Thyroid gland (tissue), 4 donors: ENCODE data around the gene SPATA1. TPM values are rescaled to one million over a fixed set of nuclear protein-coding genes. Genes with fewer than 3 reads are reported as not detected.

Experiments used
- DNase-seq, 2 donors: peaks; one replicate each; pipeline ENCODE4 v3.0.0-alpha.2; 2019
- H3K27ac ChIP-seq, 3 donors: fragments of 200-600 bp; sonication (generic); 1 replicate in 2 of 3; 2 replicates in 1 of 3; pipeline ENCODE4 v1.5.1; 2016 to 2019; ENCODE audit warnings: mild to moderate bottlenecking in 1 of 3, moderate library complexity in 1 of 3
- H3K27me3 ChIP-seq: fragments of 200-600 bp; sonication (generic); one replicate; pipeline ENCODE4 v1.5.1; 2019
- H3K36me3 ChIP-seq, 2 donors: fragments of 200-600 bp; sonication (generic); one replicate each; pipeline ENCODE4 v1.5.1; 2016 to 2019
- H3K4me1 ChIP-seq, 2 donors: fragments of 200-600 bp; sonication (generic); one replicate each; pipeline ENCODE4 v1.5.1; 2017 to 2019
- H3K4me3 ChIP-seq, 3 donors: fragments of 200-600 bp; sonication (generic); replicated peaks in 1 of 3; 1 replicate in 2 of 3; 2 replicates in 1 of 3; pipeline ENCODE4 v1.5.1; 2016; ENCODE audit warnings: mild to moderate bottlenecking in 1 of 3
- H3K9me3 ChIP-seq: fragments of 200-600 bp; sonication (generic); one replicate; pipeline ENCODE4 v1.5.1; 2017
- POLR2A ChIP-seq, 2 donors: fragments of 450-650 bp; IDR thresholded peaks; one replicate each; pipeline ENCODE4 v1.6.1; 2017; ENCODE audit warnings: antibody characterized with exemption in 2 of 2, mild to moderate bottlenecking in 2 of 2, moderate library complexity in 1 of 2
- WGBS, 2 donors: methylation state at CpG; one replicate each; pipeline ENCODE4 v1.1.5; 2017; 5-methylcytosine and 5-hydroxymethylcytosine counted together
- intact Hi-C: fragments of 100-400 bp; cut with DNase I; formaldehyde crosslinking; loops from one replicate; pipeline ENCODE4 v1.15.1; 2023
- total RNA-seq, 4 donors: library from RNA; depleted of rRNA; stranded (reverse); fragments of >200 nt; gene quantifications; one replicate each; pipeline ENCODE4 v1.2.3, GENCODE V29; 2016
- TF ChIP-seq, protein P1 (sequence below), 6 experiments: fragments of 200-600 bp in 3 of 6; fragments of 450-650 bp in 3 of 6; sonication (generic) in 3 of 6; IDR thresholded peaks; one replicate each; pipeline ENCODE4 v1.5.1; 2016 to 2019; ENCODE audit warnings: antibody characterized with exemption in 6 of 6, mild to moderate bottlenecking in 2 of 6, inconsistent platforms in 1 of 6, moderate library complexity in 1 of 6

SPATA1 gene
- total RNA-seq, 4 donors from 2014 or later = 0.13 to 2.8 (median 1.8) TPM; not detected in 1

DNA sequence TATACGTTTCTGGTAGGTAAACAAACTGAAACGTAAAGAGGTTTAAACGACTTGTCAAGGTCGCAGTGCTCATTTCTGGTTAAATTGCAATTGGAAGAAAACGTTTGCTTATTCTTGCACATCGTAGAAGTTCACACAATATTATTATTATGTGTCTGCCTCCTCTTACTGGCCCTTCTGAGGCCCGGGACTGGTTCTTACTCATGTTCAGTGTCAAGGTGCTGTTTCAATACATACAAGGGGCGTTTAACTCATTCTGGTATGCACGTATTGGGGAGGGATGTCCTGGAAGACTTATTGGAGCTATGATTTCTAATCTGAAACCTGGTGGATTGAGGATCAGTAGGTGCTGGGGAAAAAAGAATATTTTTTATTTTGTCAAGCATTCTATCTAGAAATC is 26.2 kb upstream of the SPATA1 start:
- TF ChIP-seq POLR2A (IDR thresholded peaks at IDR 0.05) = no peak
- TF ChIP-seq, protein P1, sequence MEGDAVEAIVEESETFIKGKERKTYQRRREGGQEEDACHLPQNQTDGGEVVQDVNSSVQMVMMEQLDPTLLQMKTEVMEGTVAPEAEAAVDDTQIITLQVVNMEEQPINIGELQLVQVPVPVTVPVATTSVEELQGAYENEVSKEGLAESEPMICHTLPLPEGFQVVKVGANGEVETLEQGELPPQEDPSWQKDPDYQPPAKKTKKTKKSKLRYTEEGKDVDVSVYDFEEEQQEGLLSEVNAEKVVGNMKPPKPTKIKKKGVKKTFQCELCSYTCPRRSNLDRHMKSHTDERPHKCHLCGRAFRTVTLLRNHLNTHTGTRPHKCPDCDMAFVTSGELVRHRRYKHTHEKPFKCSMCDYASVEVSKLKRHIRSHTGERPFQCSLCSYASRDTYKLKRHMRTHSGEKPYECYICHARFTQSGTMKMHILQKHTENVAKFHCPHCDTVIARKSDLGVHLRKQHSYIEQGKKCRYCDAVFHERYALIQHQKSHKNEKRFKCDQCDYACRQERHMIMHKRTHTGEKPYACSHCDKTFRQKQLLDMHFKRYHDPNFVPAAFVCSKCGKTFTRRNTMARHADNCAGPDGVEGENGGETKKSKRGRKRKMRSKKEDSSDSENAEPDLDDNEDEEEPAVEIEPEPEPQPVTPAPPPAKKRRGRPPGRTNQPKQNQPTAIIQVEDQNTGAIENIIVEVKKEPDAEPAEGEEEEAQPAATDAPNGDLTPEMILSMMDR (IDR thresholded peaks at IDR 0.05) = no peak
- Histone ChIP-seq H3K9me3 (no peaks in the 10 kb centered on the region), H3K4me1 (peaks cover 11 to 13% of the 10 kb centered on the region in 2 donors), H3K27ac (peak overlapping the region in 1 of 3 donors; percentile 63), H3K4me3 (peak overlapping the region; percentile 51 to 74 (median 57)), H3K27me3 (no peaks in the 10 kb centered on the region), H3K36me3 (peaks cover 0 to 4% of the 10 kb centered on the region in 2 donors)
- 4 to 5% methylated on average over 9 of the region's 9 CpGs for WGBS, 2 donors
- intact Hi-C loops = no loop called here
- DNase-seq = no peak

DNA sequence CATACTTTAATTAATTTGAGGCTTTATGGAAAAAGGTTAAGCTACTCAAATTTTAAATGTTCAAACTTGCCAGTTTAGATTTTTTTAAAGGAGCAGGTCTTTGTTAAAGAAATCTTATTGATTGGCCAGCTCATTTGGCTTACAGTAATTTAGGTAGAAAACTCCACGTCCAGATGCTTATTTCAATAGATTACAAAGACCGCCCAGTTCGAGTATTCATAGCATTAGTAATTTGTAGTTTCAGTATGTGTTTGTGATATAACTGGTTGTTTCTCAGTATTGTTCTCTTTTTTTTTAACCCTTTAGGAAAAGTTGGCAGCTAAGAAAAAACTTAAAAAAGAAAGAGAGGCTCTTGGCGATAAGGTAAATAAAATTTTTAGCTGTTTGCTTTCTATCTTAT is 25.5 kb upstream of the SPATA1 start:
- no peaks in the 10 kb centered on the region for H3K9me3 ChIP-seq
- no peak overlapping the region for H3K27ac ChIP-seq
- no peaks in the 10 kb centered on the region for H3K27me3 ChIP-seq
- H3K4me1 ChIP-seq = peaks cover 11 to 13% of the 10 kb centered on the region in 2 donors
- H3K36me3 ChIP-seq = peaks cover 0 to 7% of the 10 kb centered on the region in 2 donors
- 90 to 94% methylated on average over 4 of the region's 4 CpGs for WGBS, 2 donors
- intact Hi-C loops = no loop called here
- DNase-seq = no peak
- TF ChIP-seq POLR2A (IDR thresholded peaks at IDR 0.05) = no peak
- TF ChIP-seq, protein P1 (IDR thresholded peaks at IDR 0.05) = no peak
- H3K4me3 ChIP-seq = no peak overlapping the region

DNA sequence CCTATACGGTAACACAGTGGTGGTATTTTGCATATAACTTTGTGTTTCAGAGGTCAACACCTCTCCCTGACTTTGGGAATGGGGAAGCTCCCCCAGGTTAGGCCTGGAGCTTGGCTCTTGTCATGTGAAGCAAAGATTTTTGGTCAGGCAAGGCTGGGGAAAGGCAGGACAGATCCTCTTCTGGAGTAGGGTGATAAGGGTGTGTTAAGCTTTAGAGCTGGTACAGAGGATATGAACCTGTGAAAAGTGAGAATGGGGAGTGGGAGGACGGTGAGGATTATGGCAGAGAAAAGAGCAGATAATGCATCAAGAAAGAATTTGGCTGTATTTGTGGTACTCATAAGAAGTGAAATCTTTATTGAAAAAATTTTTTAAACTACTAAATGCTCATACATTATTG is 24.9 kb upstream of the SPATA1 start:
- H3K4me1 ChIP-seq = peaks cover 11 to 13% of the 10 kb centered on the region in 2 donors
- no peaks in the 10 kb centered on the region for H3K27me3 ChIP-seq
- intact Hi-C loops = no loop called here
- DNase-seq = no peak
- TF ChIP-seq POLR2A (IDR thresholded peaks at IDR 0.05) = no peak
- TF ChIP-seq, protein P1 (IDR thresholded peaks at IDR 0.05) = no peak
- H3K27ac ChIP-seq = no peak overlapping the region
- H3K9me3 ChIP-seq = no peaks in the 10 kb centered on the region
- 93 to 94% methylated on average over 2 of the region's 2 CpGs for WGBS, 2 donors
- no peak overlapping the region for H3K4me3 ChIP-seq
- H3K36me3 ChIP-seq = peaks cover 0 to 7% of the 10 kb centered on the region in 2 donors

DNA sequence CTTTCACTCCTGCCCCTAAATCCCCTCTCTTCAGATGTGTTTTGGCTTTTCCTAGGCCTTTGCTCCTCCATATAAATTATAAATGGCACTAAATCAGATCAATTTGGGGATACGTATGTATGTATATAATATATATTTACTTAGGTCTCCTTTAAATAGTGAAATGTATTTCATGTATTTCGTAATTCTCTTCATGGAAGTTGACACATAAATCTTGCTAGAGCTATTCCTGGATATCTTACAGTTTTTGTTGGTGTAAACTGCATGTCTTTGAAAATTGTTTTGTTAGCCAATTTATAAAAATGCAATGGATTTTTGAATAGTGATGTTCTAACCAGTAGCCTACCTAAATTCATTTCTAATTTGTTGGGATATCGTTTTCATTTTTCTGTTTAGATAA is 18.1 kb upstream of the SPATA1 start:
- intact Hi-C loops = no loop called here
- peaks cover 13 to 21% of the 10 kb centered on the region in 2 donors for H3K36me3 ChIP-seq
- DNase-seq = no peak
- no peaks in the 10 kb centered on the region for H3K4me1 ChIP-seq
- no peak for TF ChIP-seq POLR2A (IDR thresholded peaks at IDR 0.05)
- TF ChIP-seq, protein P1 (IDR thresholded peaks at IDR 0.05) = no peak
- H3K4me3 ChIP-seq = no peak overlapping the region
- WGBS, 2 donors = 81 to 85% methylated on average over 3 of the region's 3 CpGs
- no peak overlapping the region for H3K27ac ChIP-seq
- H3K9me3 ChIP-seq = no peaks in the 10 kb centered on the region
- H3K27me3 ChIP-seq = no peaks in the 10 kb centered on the region

DNA sequence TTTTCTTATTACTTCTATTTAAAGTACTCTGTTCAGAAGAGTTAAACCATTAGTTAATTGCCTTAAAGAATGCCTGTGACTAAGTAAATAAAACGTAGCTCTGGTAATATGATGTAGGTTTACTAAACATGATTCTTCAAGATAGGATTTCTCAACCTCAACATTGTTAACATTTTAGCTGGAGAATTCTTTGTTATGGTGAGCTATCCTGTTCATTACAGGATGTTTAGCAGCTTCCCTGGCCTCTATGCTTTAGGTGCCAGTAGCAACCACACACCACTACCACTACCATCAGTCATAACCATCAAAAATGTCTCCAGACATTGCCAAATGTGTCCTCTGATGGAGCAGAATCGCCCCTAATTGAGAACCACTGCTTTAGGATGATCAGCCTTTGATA is 16.4 kb upstream of the SPATA1 start:
- no peaks in the 10 kb centered on the region for H3K4me1 ChIP-seq
- no peaks in the 10 kb centered on the region for H3K27me3 ChIP-seq
- H3K27ac ChIP-seq = no peak overlapping the region
- H3K9me3 ChIP-seq = no peaks in the 10 kb centered on the region
- WGBS, 2 donors = 96 to 98% methylated on average over 2 of the region's 2 CpGs
- peaks cover 16 to 17% of the 10 kb centered on the region in 2 donors for H3K36me3 ChIP-seq
- intact Hi-C loops = no loop called here
- no peak overlapping the region for H3K4me3 ChIP-seq
- DNase-seq = no peak
- TF ChIP-seq, protein P1 (IDR thresholded peaks at IDR 0.05) = no peak
- no peak for TF ChIP-seq POLR2A (IDR thresholded peaks at IDR 0.05)
